K562 (cell line): ENCODE measurements around the gene KLHDC2. TPM values are rescaled to one million over a fixed set of nuclear protein-coding genes. Genes with fewer than 3 reads are reported as not detected.
A peak's percentile ranks its signal among the peaks of the same experiment; 100 is the strongest.
"Not testable (repeated sequence)": the region's sequence is repeated elsewhere in the genome, so short reads cannot be mapped to it uniquely, and the experiment has no call there.

Experiments used
- ATAC-seq: fragments of 200-7000 bp; cut with Tn5 transposase; 3 replicates; pipeline ENCODE4 v1.9.1; 2020; ENCODE audit warnings: moderate library complexity
- BruUV-seq: library from RNA; stranded (reverse); fragments of 400-500 nt; replicated peaks from 2 replicates; lab custom pipeline; 2021; lab: Mats Ljungman, UMichigan
- CTCF ChIA-PET: fragments of 300-600 bp; formaldehyde crosslinking; extraction: SDS; loops from one replicate; lab custom pipeline; 2021; ENCODE audit warnings: low intra/inter-chr PET ratio; lab: Yijun Ruan, JAX
- POLR2A ChIA-PET: fragments of 300-600, 350-650 bp; sonication (Branson Sonifier 250); formaldehyde crosslinking; extraction: SDS; loops from one replicate; lab custom pipeline; 2021; ENCODE audit warnings: antibody characterized with exemption, inconsistent platforms; lab: Yijun Ruan, JAX
- DNase-seq, 4 experiments: peaks; one replicate each; pipeline versions ENCODE4 v3.0.0 to v3.0.0-alpha.2; 2011 to 2018; ENCODE audit warnings: low spot score in 3 of 4, mixed read lengths in 3 of 4; ENCODE audit errors: extremely low read depth in 1 of 4
- FAIRE-seq: peaks from 2 replicates; lab custom pipeline; 2011; peaks lifted over from hg19 to GRCh38; lab: Jason Lieb, UNC
- H2AFZ ChIP-seq: 2 replicates; pipeline ENCODE4 v1.6.0; 2011; ENCODE audit warnings: low read depth, low read length, control low read depth, inconsistent platforms
- H3K27ac ChIP-seq: fragments of 200-600 bp; 3 replicates; pipeline ENCODE4 v1.8.0; 2011; ENCODE audit warnings: low read depth, mild to moderate bottlenecking, control low read depth, inconsistent platforms, low read length, moderate library complexity, mixed read lengths; ENCODE audit errors: extremely low read depth
- H3K27me3 ChIP-seq, 2 experiments: fragments of 300-600 bp in 1 of 2; 2 replicates in 1 of 2; 3 replicates in 1 of 2; pipeline versions ENCODE4 v1.6.0 to v1.8.0; 2011; ENCODE audit warnings: inconsistent platforms in 2 of 2, low read length in 2 of 2, mild to moderate bottlenecking in 1 of 2, mixed read lengths in 1 of 2, moderate library complexity in 1 of 2; ENCODE audit not compliant: control insufficient read depth in 2 of 2, insufficient read depth in 2 of 2
- H3K36me3 ChIP-seq: fragments of 300-600 bp; 3 replicates; pipeline ENCODE4 v1.8.0; 2011; ENCODE audit warnings: mild to moderate bottlenecking, low read length, inconsistent platforms; ENCODE audit not compliant: control insufficient read depth, insufficient read depth
- H3K4me1 ChIP-seq, 2 experiments: fragments of 200-600 bp in 1 of 2; replicated peaks in 1 of 2; 2 replicates in 1 of 2; 3 replicates in 1 of 2; pipeline versions ENCODE4 v1.5.1 to v1.8.0; 2011; ENCODE audit warnings: inconsistent platforms in 2 of 2, low read length in 2 of 2, mild to moderate bottlenecking in 1 of 2, mixed read lengths in 1 of 2, moderate library complexity in 1 of 2; ENCODE audit not compliant: control insufficient read depth in 2 of 2, insufficient read depth in 2 of 2
- H3K4me2 ChIP-seq: 2 replicates; pipeline ENCODE4 v1.6.1; 2011; ENCODE audit warnings: low read length, control low read depth, inconsistent platforms, mixed read lengths; ENCODE audit not compliant: insufficient read depth
- H3K4me3 ChIP-seq: fragments of 200-600 bp; sonication (generic), shearing (Covaris generic); 2 replicates; pipeline ENCODE4 v1.5.1; 2016; ENCODE audit warnings: control low read depth, inconsistent platforms
- H3K79me2 ChIP-seq: fragments of 200-600 bp; 3 replicates; pipeline ENCODE4 v1.8.0; 2011; ENCODE audit warnings: low read length, inconsistent platforms; ENCODE audit not compliant: control insufficient read depth, insufficient read depth
- H3K9ac ChIP-seq, 2 experiments: 2 replicates each; pipeline versions ENCODE4 v1.6.0 to v1.6.1; 2011; ENCODE audit warnings: low read depth in 2 of 2, low read length in 2 of 2, control low read depth in 1 of 2, inconsistent platforms in 1 of 2, mild to moderate bottlenecking in 1 of 2, mixed read lengths in 1 of 2; ENCODE audit not compliant: insufficient read depth in 1 of 2
- H3K9me1 ChIP-seq: one replicate; pipeline ENCODE4 v1.6.0; 2011; ENCODE audit warnings: inconsistent platforms, mild to moderate bottlenecking, low read length, moderate library complexity; ENCODE audit not compliant: control insufficient read depth, insufficient read depth
- H3K9me3 ChIP-seq: replicated peaks from 2 replicates; pipeline ENCODE4 v1.5.1; 2011; ENCODE audit warnings: low read depth, low read length, inconsistent platforms; ENCODE audit not compliant: control insufficient read depth, insufficient read depth
- H4K20me1 ChIP-seq: replicated peaks from 2 replicates; pipeline ENCODE4 v1.6.1; 2011; ENCODE audit warnings: low read length, inconsistent platforms, mixed read lengths; ENCODE audit not compliant: control insufficient read depth, insufficient read depth
- DDX20 ChIP-seq: fragments of 450-650 bp; IDR thresholded peaks from 2 replicates; pipeline ENCODE4 v1.6.1; 2016; ENCODE audit warnings: missing genetic modification characterization, low read depth, mild to moderate bottlenecking, missing compliant biosample characterization, moderate library complexity
- NCOA6 ChIP-seq: fragments of 450-650 bp; IDR thresholded peaks from 2 replicates; pipeline ENCODE4 v1.6.1; 2017; ENCODE audit warnings: mild to moderate bottlenecking
- POLR2G ChIP-seq: fragments of 200-400 bp; formaldehyde crosslinking; IDR thresholded peaks from 2 replicates; pipeline ENCODE4 v1.6.1; 2017; ENCODE audit warnings: low read depth, mild to moderate bottlenecking, antibody characterized with exemption, low read length, moderate library complexity
- TCF7L2 ChIP-seq: fragments of 150-350 bp; IDR thresholded peaks from 2 replicates; pipeline ENCODE4 v1.6.1; 2016; ENCODE audit warnings: low read depth, mild to moderate bottlenecking, low read length, moderate library complexity
- TEAD1 ChIP-seq, 2 experiments: fragments of 450-650 bp in 1 of 2; sonication (generic) in 1 of 2; formaldehyde crosslinking; IDR thresholded peaks; 2 replicates each; pipeline versions ENCODE4 v1.4.0 to v1.8.0; 2020 to 2022; ENCODE audit warnings: mild to moderate bottlenecking in 2 of 2, missing genetic modification reagents in 1 of 2
- ZKSCAN3 ChIP-seq: fragments of 250-450 bp; sonication (Bioruptor Pico); IDR thresholded peaks from 2 replicates; pipeline ENCODE4 v1.4.0; 2020
- ZNF431 ChIP-seq: sonication (generic); formaldehyde crosslinking; IDR thresholded peaks from 2 replicates; pipeline ENCODE4 v1.8.0; 2022; ENCODE audit warnings: mild to moderate bottlenecking, missing genetic modification reagents
- WGBS: fragments of 100-300 bp; shearing (Covaris generic); methylation state at CpG from one replicate; pipeline ENCODE4 v1.1.6; 2016; ENCODE audit warnings: low coverage, mixed read lengths; ENCODE audit not compliant: insufficient coverage; ENCODE audit errors: missing lambda C conversion rate; 5-methylcytosine and 5-hydroxymethylcytosine counted together
- in situ Hi-C: fragments of 300-500 bp; cut with MboI; formaldehyde crosslinking; loops from 4 replicates; pipeline ENCODE4 v1.15.0; 2018; ENCODE audit warnings: inconsistent platforms, mixed read lengths
- intact Hi-C: fragments of 100-400 bp; cut with micrococcal nuclease; formaldehyde crosslinking; loops from 2 replicates; pipeline ENCODE4 v1.14.2; 2022
- polyA plus RNA-seq, 8 experiments: library from polyadenylated mRNA; depleted of rRNA in 4 of 8; stranded (reverse) in 5 of 8; unstranded in 3 of 8; fragments of >200 nt; fragmentation: Nextera tagmentation in 2 of 8; fragmentation: Illumina TruSeq in 1 of 8; extraction: Ambion mirVana in 2 of 8; extraction: Trizol in 1 of 8; gene quantifications; 2 replicates each; pipeline versions ENCODE4 v1.2.1 to v1.2.3, GENCODE V29; 2011 to 2014; ENCODE audit warnings: inconsistent platforms in 1 of 8, missing spikeins in 1 of 8
- total RNA-seq, 7 experiments: library from RNA; depleted of rRNA in 6 of 7; stranded (reverse); fragments of >200 nt in 6 of 7; fragmentation: Illumina TruSeq in 2 of 7; extraction: Trizol in 2 of 7; gene quantifications; 2 replicates each; pipeline versions ENCODE4 v1.2.1 to v1.2.3, GENCODE V29; 2011 to 2021; ENCODE audit warnings: low replicate concordance in 1 of 7
- TF ChIP-seq, protein P1 (sequence below): fragments of 200-400 bp; formaldehyde crosslinking; IDR thresholded peaks from 2 replicates; pipeline ENCODE4 v1.6.1; 2017; ENCODE audit warnings: mild to moderate bottlenecking, low read depth, low read length, moderate library complexity

KLHDC2 gene
- total and polyA plus RNA-seq, 9 of the 15 experiments (the other 6 are each of a cell fraction or from before 2014, with no cell fraction given) = 6.3 to 41.7 (median 20.0) TPM

DNA sequence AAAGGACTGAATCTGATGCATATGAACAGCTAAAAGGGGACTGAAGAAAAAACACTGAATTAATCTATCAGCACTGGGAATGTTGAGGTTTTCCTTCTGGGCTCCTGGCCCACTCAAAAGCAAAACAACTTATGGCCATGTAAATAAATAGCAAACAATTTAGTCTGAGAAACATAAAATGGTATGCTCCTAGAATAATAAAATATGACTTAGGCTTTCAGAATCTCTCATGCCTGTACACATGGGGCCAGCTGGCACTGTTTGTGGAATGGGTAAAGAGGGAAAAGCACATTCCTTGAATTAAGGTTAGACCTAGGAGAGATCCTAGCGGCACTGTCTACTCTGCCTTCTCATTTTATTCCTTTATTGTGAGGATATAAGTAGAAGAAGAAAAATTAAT lies 6.2 kb downstream of the KLHDC2 start (continued):
- TF ChIP-seq, protein P1, sequence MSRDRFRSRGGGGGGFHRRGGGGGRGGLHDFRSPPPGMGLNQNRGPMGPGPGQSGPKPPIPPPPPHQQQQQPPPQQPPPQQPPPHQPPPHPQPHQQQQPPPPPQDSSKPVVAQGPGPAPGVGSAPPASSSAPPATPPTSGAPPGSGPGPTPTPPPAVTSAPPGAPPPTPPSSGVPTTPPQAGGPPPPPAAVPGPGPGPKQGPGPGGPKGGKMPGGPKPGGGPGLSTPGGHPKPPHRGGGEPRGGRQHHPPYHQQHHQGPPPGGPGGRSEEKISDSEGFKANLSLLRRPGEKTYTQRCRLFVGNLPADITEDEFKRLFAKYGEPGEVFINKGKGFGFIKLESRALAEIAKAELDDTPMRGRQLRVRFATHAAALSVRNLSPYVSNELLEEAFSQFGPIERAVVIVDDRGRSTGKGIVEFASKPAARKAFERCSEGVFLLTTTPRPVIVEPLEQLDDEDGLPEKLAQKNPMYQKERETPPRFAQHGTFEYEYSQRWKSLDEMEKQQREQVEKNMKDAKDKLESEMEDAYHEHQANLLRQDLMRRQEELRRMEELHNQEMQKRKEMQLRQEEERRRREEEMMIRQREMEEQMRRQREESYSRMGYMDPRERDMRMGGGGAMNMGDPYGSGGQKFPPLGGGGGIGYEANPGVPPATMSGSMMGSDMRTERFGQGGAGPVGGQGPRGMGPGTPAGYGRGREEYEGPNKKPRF = no peak
- TF ChIP-seq ZNF431 (CRISPR knock-in tag) = no peak
- no peak for TF ChIP-seq ZKSCAN3 (CRISPR knock-in tag)
- no peak for TF ChIP-seq TCF7L2
- TF ChIP-seq NCOA6 = no peak
- no peak for TF ChIP-seq DDX20 (tag)
- TF ChIP-seq, all 486 proteins: peak for 0

- 93% methylated on average over 2 of the region's 2 CpGs for WGBS
- Histone ChIP-seq H3K4me2 (no peak overlapping the region), H3K4me1 (no peaks in the 10 kb centered on the region), H3K9ac (no peak overlapping the region), H3K79me2 (no peaks in the 10 kb centered on the region), H3K36me3 (peaks cover 62% of the 10 kb centered on the region), H3K9me3 (no peaks in the 10 kb centered on the region), H3K9me1 (no peaks in the 10 kb centered on the region), H3K27me3 (no peaks in the 10 kb centered on the region), H2AFZ (no peak overlapping the region), H3K4me3 (no peak overlapping the region), H4K20me1 (no peaks in the 10 kb centered on the region), H3K27ac (no peak overlapping the region)
- intact Hi-C loops (no loop called here), in situ Hi-C loops (no loop called here)
- TF ChIP-seq TEAD1 (CRISPR knock-in tag; IDR thresholded peaks at IDR 0.05) = no peak
- peak; percentile 12; the same call in 1 of the 2 replicates for TF ChIP-seq POLR2G
- CTCF ChIA-PET = no interaction called here
- ATAC-seq (no peak), FAIRE-seq (no peak), DNase-seq (no peak)
- BruUV-seq = no TSS peak
- POLR2A ChIA-PET = interaction anchor here (4.8 kb wide), 1 partner anchor 9 kb away, joined by 31 read pairs; the partner anchor contains the start of gene KLHDC2
Observed at GRCh38 chr14:49778421-49778820, 10.5 kb downstream of the KLHDC2 start.

DNA sequence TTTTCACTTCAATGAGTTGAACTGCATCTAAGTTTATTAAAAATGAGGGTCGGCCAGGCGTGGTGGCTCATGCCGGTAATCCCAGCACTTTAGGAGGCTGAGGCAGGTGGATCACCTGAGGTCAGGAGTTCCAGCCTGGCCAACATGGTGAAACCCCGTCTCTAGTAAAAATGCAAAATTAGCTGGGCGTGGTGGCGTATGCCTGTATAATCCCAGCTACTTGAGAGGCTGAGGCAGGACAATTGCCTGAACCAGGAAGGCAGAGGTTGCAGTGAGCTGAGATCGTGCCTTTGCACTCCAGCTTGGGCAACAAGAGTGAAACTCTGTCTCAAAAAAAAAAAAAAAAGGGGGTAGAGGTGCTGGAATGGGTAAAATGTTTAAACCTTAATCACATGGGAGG lies 13.1 kb downstream of the KLHDC2 start:
- WGBS = 97% methylated on average over 5 of the region's 7 CpGs
- in situ Hi-C loops, H3K9ac ChIP-seq, H2AFZ ChIP-seq, intact Hi-C loops, DNase-seq, BruUV-seq, H3K4me2 ChIP-seq, H3K4me1 ChIP-seq, H3K27ac ChIP-seq, H3K9me1 ChIP-seq, H3K9me3 ChIP-seq, H3K4me3 ChIP-seq, H4K20me1 ChIP-seq, FAIRE-seq, CTCF ChIA-PET, ATAC-seq, H3K27me3 ChIP-seq, H3K79me2 ChIP-seq: not testable (repeated sequence)
- POLR2A ChIA-PET = interaction anchor here (0.6 to 4.8 kb wide), 2 partner anchors 11 to 23 kb away, joined by 3 to 31 read pairs; partner anchors contain the start of gene KLHDC2
- H3K36me3 ChIP-seq = peaks cover 78% of the 10 kb centered on the region
